ENCODE results near the gene HEATR9.

The HEATR9 gene

GRCh38 chr17:35892091-35893035 lies 23.7 kb upstream of the HEATR9 start:
- TF ChIP-seq CTCF (IDR thresholded peaks at IDR 0.05) = no peak
- Histone ChIP-seq H3K36me3 (no peaks in the 10 kb centered on the region), H3K27me3 (no peaks in the 10 kb centered on the region), H3K27ac (no peak overlapping the region), H3K4me3 (ENCODE audit: low read depth in 1 of 2, low read length in 1 of 2) (no peak overlapping the region), H3K9me3 (no peaks in the 10 kb centered on the region), H3K4me1 (ENCODE audit: control insufficient read depth in 1 of 2, insufficient read depth in 1 of 2, low read depth in 1 of 2, low read length in 1 of 2) (peaks cover 0 to 7% of the 10 kb centered on the region in 2 experiments)

GRCh38 chr17:35891269-35891668 lies 22.6 kb upstream of the HEATR9 start:
- H3K4me3 ChIP-seq (ENCODE audit: low read depth in 1 of 2, low read length in 1 of 2) = no peak overlapping the region
- H3K36me3 ChIP-seq = no peaks in the 10 kb centered on the region
- no peak for TF ChIP-seq CTCF (IDR thresholded peaks at IDR 0.05)
- no peaks in the 10 kb centered on the region for H3K9me3 ChIP-seq
- H3K27ac ChIP-seq = no peak overlapping the region
- peaks cover 0 to 6% of the 10 kb centered on the region in 2 experiments for H3K4me1 ChIP-seq (ENCODE audit: control insufficient read depth in 1 of 2, insufficient read depth in 1 of 2, low read depth in 1 of 2, low read length in 1 of 2)
- H3K27me3 ChIP-seq = no peaks in the 10 kb centered on the region

- Histone ChIP-seq H3K27ac (no peak overlapping the region), H3K4me3 (ENCODE audit: low read depth in 1 of 2, low read length in 1 of 2) (no peak overlapping the region), H3K36me3 (no peaks in the 10 kb centered on the region), H3K27me3 (no peaks in the 10 kb centered on the region), H3K4me1 (ENCODE audit: control insufficient read depth in 1 of 2, insufficient read depth in 1 of 2, low read depth in 1 of 2, low read length in 1 of 2) (peaks cover 0 to 1% of the 10 kb centered on the region in 2 experiments), H3K9me3 (no peaks in the 10 kb centered on the region)
- TF ChIP-seq CTCF (IDR thresholded peaks at IDR 0.05) = no peak
These were observed 22.1 kb upstream of the HEATR9 start for GRCh38 chr17:35890774-35891155.

- Histone ChIP-seq H3K4me3 (ENCODE audit: low read depth in 1 of 2, low read length in 1 of 2) (no peak overlapping the region), H3K27ac (no peak overlapping the region), H3K27me3 (no peaks in the 10 kb centered on the region), H3K9me3 (no peaks in the 10 kb centered on the region), H3K4me1 (ENCODE audit: control insufficient read depth in 1 of 2, insufficient read depth in 1 of 2, low read depth in 1 of 2, low read length in 1 of 2) (no peaks in the 10 kb centered on the region), H3K36me3 (no peaks in the 10 kb centered on the region)
- TF ChIP-seq CTCF (IDR thresholded peaks at IDR 0.05) = no peak
These were observed 21.4 kb upstream of the HEATR9 start for GRCh38 chr17:35889818-35890773.

- no peak for TF ChIP-seq CTCF (IDR thresholded peaks at IDR 0.05)
- Histone ChIP-seq H3K4me1 (ENCODE audit: control insufficient read depth in 1 of 2, insufficient read depth in 1 of 2, low read depth in 1 of 2, low read length in 1 of 2) (no peaks in the 10 kb centered on the region), H3K27ac (no peak overlapping the region)
These were observed 20.6 kb upstream of the HEATR9 start for GRCh38 chr17:35889241-35889640.

More at GRCh38 chr17:35889241-35889640, 20.6 kb upstream of the HEATR9 start:
- no peaks in the 10 kb centered on the region for H3K36me3 ChIP-seq
- no peaks in the 10 kb centered on the region for H3K27me3 ChIP-seq
- no peak overlapping the region for H3K4me3 ChIP-seq (ENCODE audit: low read depth in 1 of 2, low read length in 1 of 2)
- no peaks in the 10 kb centered on the region for H3K9me3 ChIP-seq

All from neutrophil (primary cell).